Measurements from ENCODE around the gene MEX3A.
"Not testable (repeated sequence)": the region's sequence is repeated elsewhere in the genome, so short reads cannot be mapped to it uniquely, and the experiment has no call there.

The MEX3A gene

DNA sequence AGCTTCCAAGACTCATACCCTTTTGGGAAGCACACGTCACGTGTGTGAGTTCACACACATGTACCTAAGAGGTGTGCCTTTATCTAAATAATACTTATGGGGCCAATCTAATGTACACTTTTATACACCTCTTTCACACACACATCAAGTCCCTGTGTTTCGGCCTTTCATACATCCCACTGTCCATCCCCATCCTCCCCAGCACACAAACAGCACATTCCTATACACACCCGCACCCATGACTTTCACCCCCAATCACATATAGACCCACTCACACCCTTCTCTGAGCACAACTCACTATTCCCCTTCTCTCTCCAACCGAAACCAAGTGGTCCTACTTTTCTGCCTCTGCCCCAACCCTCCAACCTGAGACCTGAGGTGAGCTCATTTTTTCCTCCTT lies 3.5 kb downstream of the MEX3A start:
- DNase-seq (ENCODE audit: low read depth): no peak

GRCh38 chr1:156077430-156077760 lies 4.9 kb downstream of the MEX3A start:
- DNase-seq (ENCODE audit: low read depth): no peak

GRCh38 chr1:156076609-156077429 lies 5.4 kb downstream of the MEX3A start:
- peak; percentile 71 for DNase-seq (ENCODE audit: low read depth)

DNA sequence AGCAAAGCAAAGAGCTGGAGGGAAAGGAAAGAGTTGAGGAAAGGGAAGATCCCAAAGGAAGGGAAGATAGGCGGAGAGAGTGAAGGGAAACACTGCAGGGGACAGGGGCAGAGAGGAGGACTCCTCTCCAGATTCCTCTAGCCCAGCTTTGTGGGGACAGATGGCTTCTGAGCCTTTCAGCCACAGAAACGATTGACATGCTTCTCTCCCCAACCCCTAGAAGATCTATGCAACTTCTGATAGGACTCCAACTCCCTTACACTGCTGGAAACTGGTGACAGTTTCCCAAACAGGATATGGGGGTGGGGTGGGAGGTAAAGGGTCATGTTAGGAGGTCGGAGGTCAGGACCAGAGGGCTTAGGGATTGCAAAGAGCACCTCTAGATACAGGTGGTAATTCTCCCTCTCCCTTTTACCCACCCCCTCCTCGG lies 6.5 kb downstream of the MEX3A start:
- no peak for DNase-seq (ENCODE audit: low read depth)

DNA sequence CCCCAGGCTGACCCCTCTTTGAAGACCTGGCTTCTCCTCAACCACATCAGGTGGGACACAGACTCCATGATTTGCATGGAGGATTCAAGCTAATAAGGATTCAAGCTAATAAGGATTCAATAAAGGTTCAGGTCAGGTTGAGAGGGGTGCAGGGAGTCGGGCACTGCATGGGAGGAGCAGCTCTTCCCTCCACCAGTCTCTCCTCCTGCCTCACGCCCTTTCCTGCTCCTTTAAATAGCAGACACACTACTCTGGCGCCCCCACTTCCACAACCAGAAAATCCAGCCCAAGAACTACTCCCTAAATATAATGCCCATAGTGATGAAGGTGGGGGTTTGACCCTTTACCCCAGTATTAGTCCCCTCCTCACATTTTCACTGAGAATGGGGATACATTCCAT lies 7.1 kb downstream of the MEX3A start:
- DNase-seq (ENCODE audit: low read depth): no peak

DNA sequence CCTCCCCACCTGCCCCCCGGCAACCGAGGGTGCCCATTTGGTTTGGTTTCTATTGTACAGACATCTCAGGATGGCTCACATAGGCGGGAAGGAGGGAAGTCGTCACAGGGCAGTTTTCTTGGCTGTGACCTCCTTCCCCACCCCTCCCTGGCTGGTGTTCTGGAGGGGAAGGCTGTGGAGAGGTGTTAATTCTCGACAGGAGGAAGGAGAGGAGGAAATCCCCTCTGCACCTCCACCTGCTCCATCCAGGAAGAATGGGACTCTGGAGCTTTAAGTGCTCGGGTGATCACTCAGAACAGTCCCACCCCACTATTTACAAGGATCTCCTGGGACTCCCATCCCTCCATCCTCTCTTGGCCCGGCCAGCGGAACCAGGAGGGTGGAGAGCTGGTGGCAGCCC lies 7.6 kb downstream of the MEX3A start:
- DNase-seq (ENCODE audit: low read depth): no peak

GRCh38 chr1:156073740-156074139 lies 8.5 kb downstream of the MEX3A start:
- no peak for DNase-seq (ENCODE audit: low read depth)

DNA sequence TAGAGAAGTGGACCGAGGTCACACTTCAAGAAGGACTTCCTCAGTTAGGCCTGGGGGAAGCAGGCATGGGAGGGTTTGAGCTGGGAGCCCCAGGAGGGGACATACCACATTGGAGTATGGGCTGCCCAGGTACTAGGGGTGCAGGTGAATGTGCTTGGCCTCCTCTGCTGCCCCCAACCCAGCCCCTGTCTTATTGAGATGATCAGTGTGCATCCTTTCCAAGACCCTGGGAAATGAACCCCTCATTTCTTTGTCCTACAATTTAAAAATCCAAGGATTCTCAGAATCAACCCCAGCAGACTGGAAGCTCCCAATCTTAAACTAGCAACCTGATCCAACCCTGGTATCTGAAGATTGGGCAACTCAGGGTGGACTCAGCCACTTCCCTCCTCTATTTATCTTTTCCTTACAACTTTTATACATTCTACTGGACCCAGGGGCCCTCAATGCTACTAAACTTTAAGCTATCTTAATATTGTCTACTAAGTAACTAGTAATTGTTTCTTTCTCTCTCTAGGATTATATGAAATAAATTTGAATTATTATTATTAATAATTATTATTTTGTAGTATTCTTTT lies 9.1 kb downstream of the MEX3A start:
- no peak for DNase-seq (ENCODE audit: low read depth)

DNA sequence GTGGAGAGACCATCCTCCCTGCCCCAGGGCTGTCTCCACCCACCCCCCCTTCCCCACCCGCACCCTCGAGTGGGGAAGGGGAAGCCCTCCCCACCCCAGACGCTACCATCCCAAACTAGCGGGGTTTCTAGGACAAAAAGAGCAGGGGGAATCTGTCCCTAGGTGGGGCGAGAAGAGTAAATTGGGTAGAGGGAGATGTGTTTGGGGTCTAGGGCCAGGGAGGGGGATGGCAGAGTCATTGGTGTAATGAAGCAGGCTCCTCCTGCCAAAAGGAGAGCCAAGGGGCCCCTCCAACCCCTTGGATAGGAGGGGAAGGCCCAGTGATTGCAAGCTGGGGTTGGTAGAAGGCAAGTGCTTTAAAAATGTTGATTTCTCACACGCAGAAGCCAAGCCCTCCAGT lies 10.0 kb downstream of the MEX3A start:
- no peak for DNase-seq (ENCODE audit: low read depth)

GRCh38 chr1:156071332-156071816 lies 10.9 kb downstream of the MEX3A start:
- not testable (repeated sequence) for DNase-seq (ENCODE audit: low read depth)

DNA sequence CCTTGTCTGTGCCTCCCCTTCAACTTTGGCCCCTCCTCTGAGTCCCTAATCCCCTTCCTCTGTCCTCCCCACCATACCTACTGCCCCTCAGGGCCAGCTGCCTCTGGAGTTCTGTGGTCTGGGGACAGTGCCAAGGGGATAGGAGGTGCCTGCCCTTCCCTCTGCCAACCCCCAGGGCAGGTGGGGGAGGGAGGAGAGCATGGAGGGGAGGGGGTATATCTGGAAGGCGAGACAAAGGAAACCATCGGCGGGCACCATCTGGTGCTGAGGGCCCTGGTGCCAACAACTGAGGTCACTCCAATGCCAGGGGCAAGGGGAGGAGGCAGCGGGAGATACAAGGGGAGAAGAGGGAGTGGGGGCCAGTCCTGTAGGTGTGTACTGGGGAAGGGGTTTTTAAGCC lies 11.7 kb downstream of the MEX3A start:
- no peak for DNase-seq (ENCODE audit: low read depth)

GRCh38 chr1:156069490-156070455 lies 12.5 kb downstream of the MEX3A start:
- no peak for DNase-seq (ENCODE audit: low read depth)

GRCh38 chr1:156067262-156067661 lies 15.0 kb downstream of the MEX3A start:
- DNase-seq (ENCODE audit: low read depth): no peak

GRCh38 chr1:156065871-156066270 lies 16.4 kb downstream of the MEX3A start:
- DNase-seq (ENCODE audit: low read depth): no peak

DNA sequence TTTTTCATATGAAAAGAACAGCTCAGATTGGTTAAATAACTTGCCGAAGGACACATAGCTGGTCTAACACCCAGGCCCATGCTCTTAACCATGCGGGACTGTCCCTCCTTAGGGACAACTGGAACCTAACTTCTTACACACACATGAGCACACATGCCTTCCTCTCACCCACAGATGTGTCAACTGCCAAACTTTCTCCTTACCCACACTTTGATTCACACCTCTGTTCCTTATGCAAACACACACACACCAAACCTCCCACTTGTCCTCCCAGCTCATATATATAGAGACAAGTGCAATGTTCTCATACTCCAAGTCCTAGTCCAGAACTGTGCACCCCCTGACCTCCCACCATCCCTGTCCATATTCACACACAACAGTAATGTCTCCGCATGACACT lies 17.1 kb downstream of the MEX3A start:
- no peak for DNase-seq (ENCODE audit: low read depth)

DNA sequence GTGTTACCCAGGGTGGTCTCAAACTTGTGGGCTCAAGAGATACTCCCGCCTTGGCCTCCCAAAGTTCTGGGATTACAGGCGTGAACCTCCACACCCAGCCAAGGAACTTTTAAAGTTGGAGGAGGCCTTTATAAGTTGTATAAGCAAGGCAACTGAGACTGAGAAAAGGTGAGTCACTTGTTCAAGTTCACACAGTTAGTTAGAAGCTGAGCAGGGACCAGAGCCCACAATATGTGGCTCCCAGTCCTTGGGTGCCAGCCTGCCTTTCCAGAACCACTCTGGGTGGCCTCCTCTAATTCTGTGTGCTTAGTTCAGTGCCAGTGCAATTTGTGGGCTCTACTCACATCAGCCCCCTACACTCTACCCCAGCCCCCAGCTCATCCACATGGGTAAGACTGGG lies 17.6 kb downstream of the MEX3A start:
- DNase-seq (ENCODE audit: low read depth): no peak

- DNase-seq (ENCODE audit: low read depth): no peak
Observed at GRCh38 chr1:156063997-156064285, 18.3 kb downstream of the MEX3A start.

- peak; percentile 37 for DNase-seq (ENCODE audit: low read depth)
Observed at GRCh38 chr1:156062189-156062588, 20.1 kb downstream of the MEX3A start.

DNA sequence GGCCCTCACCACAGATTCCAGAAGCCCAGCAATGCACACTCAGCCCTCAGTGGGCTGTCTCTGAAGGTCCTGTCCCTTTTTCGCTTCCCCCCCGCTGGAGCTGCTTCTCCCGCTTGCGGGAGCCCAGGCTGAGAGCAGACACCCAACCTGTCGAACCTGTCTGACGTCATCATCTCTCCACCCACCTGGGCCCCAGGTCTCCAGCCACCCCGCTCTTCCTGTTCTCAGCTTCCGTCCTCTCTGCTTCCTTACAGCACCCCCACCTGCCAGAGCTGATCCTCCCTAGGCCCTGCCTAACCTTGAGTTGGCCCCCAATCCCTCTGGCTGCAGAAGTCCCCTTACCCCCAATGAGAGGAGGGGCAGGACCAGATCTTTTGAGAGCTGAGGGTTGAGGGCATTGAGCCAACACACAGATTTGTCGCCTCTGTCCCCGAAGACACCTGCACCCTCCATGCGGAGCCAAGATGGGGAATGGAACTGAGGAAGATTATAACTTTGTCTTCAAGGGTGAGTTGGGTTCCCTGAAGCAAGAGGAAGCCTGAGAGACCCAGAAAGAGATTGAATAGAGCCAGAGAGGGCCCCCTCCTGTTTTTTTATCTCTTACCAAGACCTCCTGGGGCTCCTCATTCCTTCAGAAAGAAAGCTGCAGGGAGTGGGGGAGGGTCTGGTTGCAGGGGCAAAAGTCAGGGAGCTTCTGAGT lies 21.2 kb downstream of the MEX3A start, which contains the start of gene RAB25:
RAB25 (plus strand) TSS at position 224 of the 700 bp plus-strand sequence; CDS start at position 465, 241 bp downstream.
- DNase-seq (ENCODE audit: low read depth): no peak

GRCh38 chr1:156056326-156056849 lies 25.9 kb downstream of the MEX3A start:
- no peak for DNase-seq (ENCODE audit: low read depth)

DNA sequence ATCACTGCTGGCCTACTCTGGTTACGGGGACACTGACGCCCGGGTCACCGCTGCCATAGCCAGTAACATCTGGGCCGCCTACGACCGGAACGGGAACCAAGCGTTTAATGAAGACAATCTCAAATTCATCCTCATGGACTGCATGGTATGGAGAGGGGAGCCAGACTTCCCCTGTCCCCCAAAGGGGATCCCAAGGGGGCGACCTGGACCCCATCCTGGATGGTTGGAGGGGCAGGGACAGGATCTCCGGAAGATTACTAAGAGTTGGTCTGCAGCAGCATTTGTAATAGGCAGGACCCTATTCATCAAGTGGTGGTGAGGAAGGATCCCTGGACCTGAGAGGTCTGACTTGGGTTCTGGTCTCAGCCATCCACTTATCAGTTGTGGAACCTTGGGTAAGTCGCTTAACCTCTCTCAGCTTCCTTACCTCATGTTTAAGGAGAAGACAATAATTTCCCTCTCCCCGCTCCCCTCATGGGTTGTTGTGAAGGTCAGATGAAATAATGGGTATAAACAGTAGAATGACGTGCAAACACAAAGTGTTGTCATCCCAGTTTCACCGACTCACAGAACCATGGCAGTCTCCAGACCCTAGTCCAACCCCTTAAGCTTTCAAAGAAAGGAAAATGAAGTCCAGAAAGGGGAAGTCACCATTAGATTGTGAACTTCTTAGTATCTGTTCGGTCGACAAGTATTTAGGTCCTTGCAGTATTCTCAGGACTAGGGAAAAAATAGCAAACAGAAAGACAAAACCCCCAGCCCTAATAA lies 26.8 kb downstream of the MEX3A start:
- no peak for DNase-seq (ENCODE audit: low read depth)
